ENCODE measurements around the gene SAA4. TPM values are rescaled to one million over a fixed set of nuclear protein-coding genes. Genes with fewer than 3 reads are reported as not detected.

Gene SAA4
- total RNA-seq (2022; extraction: Qiagen RNA extraction; ENCODE audit: low read depth): not detected in 5 replicates

GRCh38 chr11:18236664-18237356 lies at the start of gene SAA4:
Gene SAA4, minus strand, starts transcription at chr11:18236802. Its CDS starts 876 bp downstream, at chr11:18235926.

GRCh38 chr11:18265949-18266348 lies 29.3 kb upstream of the SAA4 start, which contains the start of gene SAA1:
Gene SAA1, plus strand, starts transcription at chr11:18266264. Its CDS starts 624 bp downstream, at chr11:18266888.

GRCh38 chr11:18248561-18248960 lies 12.0 kb upstream of the SAA4 start, which contains the start of gene SAA2:
Gene SAA2, minus strand, starts transcription at chr11:18248668. Its CDS starts 657 bp downstream, at chr11:18248011.

Other genes with a start within 250 kb of the SAA4 start
- gene SERGEF, start 223.8 kb downstream of the SAA4 start, total RNA-seq (2022; extraction: Qiagen RNA extraction; ENCODE audit: low read depth): 11.7 to 20.6 TPM (median 16.4 TPM) in 5 replicates
- 0.02 to 0.07 TPM (median 0.03 TPM) in 4 of 5 replicates, not detected in the other for gene TPH1, start 190.5 kb downstream of the SAA4 start, total RNA-seq (2022; extraction: Qiagen RNA extraction; ENCODE audit: low read depth)
- 38.2 to 42.2 TPM (median 40.6 TPM) in 5 replicates for gene SAAL1, start 130.7 kb downstream of the SAA4 start, total RNA-seq (2022; extraction: Qiagen RNA extraction; ENCODE audit: low read depth)
- 0.10 TPM in 1 of 5 replicates, not detected in the others for gene MRGPRX3, start 104.2 kb downstream of the SAA4 start, total RNA-seq (2022; extraction: Qiagen RNA extraction; ENCODE audit: low read depth)
- gene MRGPRX4, start 64.0 kb downstream of the SAA4 start, total RNA-seq (2022; extraction: Qiagen RNA extraction; ENCODE audit: low read depth): not detected in 5 replicates
- not detected in 5 replicates for gene SAA2, start 11.9 kb upstream of the SAA4 start, total RNA-seq (2022; extraction: Qiagen RNA extraction; ENCODE audit: low read depth)
- 0.24 to 0.55 TPM (median 0.43 TPM) in 4 of 5 replicates, not detected in the other for gene SAA1, start 29.5 kb upstream of the SAA4 start, total RNA-seq (2022; extraction: Qiagen RNA extraction; ENCODE audit: low read depth)
- gene HPS5, start 85.3 kb upstream of the SAA4 start, total RNA-seq (2022; extraction: Qiagen RNA extraction; ENCODE audit: low read depth): 12.7 to 15.1 TPM (median 13.8 TPM) in 5 replicates
- gene GTF2H1, start 85.8 kb upstream of the SAA4 start, total RNA-seq (2022; extraction: Qiagen RNA extraction; ENCODE audit: low read depth): 32.9 to 41.2 TPM (median 38.7 TPM) in 5 replicates
- gene LDHA, start 157.8 kb upstream of the SAA4 start, total RNA-seq (2022; extraction: Qiagen RNA extraction; ENCODE audit: low read depth): 2,181 to 3,051 TPM (median 2,653 TPM) in 5 replicates
- 0.26 TPM in 2 of 5 replicates, not detected in the others for gene LDHC, start 175.5 kb upstream of the SAA4 start, total RNA-seq (2022; extraction: Qiagen RNA extraction; ENCODE audit: low read depth)
- gene LDHAL6A, start 219.1 kb upstream of the SAA4 start, total RNA-seq (2022; extraction: Qiagen RNA extraction; ENCODE audit: low read depth): not detected in 5 replicates

Measured in A549 treated with DMSO at 1 μM for 4 hours (cell line).